OCI-M2 (cell line): ENCODE data around the gene EEFSEC.

Source experiments
- DNase-seq: peaks from one replicate; lab custom pipeline; 2025; ENCODE audit not compliant: unreplicated experiment; lab: John Stamatoyannopoulos, UW

The EEFSEC gene

DNA sequence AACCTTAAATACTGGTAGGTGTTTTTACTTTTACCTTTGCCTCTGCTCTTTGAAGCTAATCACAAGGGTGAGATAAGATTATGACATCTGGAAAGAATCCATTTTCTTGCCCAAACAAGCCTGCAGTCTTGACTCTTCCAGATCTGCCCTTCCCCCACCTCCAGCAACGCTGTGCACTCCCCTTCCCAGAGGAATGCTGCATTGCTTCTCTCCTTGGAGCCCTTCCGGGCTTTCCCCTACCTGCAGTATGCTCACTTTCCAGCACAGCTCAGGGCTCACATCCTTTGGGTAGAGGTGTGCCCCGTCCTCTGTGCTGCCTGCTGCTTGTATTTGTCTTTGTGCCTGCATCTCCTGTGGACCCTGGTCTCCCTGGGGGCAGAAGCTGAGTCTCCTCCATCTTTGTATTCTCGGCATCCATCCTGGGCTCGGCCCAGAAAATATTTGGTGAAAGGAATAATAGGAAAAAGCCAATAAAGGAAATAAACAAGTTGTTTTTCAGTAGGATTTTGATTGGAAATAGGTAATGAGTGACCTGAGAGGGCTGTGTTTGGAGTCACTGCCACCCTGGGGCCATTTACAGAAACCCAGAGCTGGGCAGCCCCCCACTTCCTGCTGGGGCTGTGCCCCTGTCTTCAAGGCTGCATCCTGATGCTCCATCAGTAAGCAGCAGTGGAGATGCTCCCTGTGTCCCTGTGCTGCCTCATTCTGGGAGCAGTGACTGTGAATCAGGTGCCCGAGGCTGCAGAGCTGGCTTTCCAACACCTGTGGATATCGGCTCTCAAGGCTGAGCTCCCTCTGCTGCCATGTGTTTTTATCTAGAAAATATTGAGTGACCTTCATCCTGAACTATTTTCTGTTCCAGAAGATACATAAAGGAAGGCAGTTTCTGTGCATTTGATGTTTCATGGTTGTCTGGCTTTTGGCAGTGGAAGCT is 117.5 kb downstream of the EEFSEC start:
- DNase-seq: no peak

DNA sequence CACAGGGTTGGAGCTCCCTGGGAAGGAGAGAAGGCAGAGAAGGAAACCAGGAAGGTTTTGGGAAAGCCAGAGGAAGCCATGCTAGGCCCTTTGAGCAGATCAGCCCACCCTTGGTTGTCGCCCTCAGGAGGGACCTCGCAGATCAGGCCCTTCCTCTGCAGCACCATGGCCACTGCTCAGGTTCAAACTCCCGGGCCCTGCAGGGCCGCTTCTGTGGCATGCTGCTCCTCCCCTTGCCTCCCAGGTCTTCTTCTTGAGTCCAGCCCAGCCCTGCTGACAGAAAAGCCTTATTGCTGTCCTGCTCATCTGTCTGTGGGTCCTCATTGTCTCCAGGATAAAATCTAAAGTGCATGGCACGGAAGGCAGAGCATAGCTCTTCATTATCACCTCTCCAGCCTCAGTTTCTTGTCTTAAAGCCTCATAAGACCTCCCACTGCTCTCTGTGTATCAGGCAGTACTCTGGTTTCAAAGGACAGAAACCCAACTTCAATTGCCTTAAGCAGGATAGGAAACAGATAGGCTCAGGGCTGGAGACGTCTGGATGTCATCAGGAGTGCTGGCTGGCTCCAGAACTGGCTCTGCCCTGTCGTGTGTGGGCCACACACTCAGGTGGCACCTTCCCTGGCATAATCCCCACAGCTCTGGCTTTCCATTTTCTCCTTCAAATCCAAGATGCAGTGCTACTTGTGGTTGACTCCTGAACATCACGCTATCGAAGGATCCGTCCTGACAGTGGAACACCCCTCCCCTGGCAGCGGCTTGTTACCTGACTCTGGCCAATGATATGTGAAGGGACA is 118.5 kb downstream of the EEFSEC start:
- DNase-seq: no peak

DNA sequence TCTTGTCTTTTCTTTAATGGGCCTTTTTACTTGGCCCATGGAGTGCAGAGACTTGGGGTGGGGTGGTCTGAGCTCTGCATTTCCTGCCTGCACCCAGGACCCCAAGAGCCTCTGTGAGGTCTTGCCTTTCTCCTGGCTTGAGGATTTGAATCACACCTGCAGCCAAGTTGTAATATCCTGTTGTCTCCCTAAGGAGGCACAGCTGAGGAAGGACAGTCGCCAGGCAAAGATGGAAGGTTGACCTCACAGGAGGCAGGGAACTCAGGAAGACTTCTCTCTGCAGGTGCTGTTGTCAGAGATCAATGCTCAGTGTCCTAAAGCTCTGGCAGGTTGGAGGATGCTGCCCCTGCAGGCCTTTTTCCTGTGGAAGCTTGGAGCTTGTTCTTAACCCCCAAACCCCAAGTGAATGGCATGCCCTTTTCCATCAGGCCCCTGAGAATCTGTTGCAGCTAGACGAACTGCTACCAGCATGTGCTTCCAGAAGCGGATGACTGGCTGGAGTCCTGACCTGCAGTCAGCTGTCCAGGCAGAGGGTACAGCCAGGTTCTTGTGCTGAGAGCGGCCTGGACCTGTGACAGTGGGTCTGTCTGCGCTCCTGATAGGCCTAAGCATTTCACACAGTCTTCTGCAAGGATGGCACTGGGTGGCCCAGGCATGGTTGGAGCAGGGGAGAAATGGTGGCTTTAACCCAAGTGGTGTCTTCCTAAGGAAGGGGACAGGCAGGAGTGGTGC is 120.0 kb downstream of the EEFSEC start:
- DNase-seq: no peak

DNA sequence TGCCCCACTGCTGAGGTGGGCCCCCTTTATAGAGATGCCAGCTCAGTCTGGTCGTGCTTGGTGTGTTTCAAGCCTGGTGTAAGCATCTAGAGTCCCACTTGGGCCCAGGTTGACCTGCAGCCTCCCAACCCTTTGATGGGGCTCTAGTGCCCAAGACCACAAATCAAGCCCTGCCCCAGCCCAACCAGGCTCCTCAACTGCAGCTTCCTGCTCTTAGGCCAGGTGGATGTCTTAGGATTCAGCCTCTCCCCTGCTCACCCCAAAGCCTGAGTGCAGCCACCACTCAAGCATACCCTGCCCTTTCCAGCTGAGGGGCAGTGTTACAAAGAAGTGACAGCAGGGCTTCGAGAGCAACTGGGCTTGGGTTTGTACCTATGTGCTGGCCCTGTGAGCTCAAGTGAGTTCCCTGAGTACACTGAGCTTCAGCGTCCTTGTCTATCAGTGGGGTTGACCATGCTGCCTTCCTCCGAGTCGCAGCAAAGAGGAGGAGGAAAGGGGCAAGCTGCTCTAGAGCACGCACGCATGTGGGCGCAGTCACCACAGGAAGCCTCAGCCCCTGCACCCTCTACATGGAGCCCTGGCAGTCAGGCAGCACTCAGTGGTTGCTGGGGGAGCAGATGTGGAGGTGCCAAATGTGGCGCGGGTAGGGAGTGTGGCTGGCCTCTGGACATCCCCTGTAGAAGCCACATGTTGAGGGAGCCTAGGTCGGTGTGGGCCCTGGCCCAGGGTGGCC is 120.7 kb downstream of the EEFSEC start:
- no peak for DNase-seq

DNA sequence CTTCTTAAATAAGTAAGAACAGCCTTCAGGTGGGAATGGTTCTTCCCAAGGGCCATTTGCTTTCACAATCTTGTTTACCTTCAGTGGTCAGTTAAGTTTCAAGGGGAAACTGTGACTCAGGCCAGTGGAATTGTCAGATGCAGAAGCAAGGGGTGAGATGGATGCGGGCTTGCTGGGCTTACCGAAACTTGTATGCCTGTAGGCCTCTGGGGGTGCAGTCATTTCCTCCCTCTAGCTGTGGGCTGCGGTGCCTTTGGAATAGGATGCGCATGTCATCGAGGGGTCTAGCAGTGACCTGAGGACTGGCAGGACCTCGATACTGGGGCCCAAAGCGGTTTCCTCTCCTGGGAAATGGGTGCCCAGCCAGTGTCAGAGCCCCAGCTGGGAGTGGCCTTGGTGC is 121.6 kb downstream of the EEFSEC start:
- no peak for DNase-seq

DNA sequence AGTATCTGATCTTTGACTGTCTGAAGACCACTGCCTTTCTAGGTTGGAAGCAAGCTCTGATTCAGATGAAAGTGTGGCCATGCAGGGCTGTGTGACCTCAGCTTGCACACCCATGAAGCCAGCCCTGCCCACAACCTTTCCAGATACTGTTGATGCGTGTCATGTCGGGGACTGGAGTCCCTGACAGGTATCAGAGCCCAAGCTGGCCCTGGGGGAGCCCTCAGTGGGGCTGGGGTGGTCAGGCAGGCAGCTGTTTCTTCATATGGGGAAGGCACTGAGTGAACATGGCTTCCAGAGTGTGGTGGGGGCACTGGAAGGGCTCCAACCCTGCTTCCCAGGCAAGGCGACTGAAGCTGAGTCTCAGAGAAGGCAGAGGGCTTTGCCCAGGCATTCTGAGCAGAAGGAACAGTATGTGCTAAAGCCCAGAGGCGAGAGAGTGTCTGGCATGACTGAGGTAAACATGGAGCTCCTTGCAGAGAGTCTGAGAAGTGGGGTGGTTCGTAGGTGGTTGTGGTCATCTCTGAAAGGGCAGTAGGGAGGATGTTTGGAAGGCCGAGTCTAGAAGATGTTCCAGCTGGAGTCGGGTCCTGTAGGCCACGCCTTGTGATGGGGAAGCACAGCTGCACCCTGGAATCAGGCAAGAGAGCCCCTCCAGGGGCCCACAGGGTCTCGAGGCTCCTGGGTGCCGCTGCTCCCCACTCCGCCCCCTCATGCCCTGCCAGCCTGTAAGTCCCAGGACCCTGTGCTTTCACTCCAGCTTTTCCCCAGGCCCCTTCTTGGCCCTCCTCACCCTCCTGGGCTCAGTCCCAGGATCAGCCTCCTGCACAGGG is 122.2 kb downstream of the EEFSEC start:
- no peak for DNase-seq

DNA sequence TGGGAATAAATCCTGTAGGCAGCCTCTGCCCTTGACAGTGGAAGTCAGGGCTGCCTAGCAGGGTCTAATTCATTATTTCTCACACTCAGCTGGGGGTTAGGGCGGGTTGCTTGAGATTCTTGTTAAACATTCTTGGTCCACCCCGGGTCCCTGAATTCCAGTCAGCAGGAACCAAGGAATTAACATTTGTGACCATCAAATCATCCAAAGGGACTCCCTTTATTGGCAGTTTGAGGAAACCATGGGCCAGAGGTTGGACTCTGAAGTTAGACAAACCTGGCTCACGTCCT is 122.8 kb downstream of the EEFSEC start:
- DNase-seq: no peak

DNA sequence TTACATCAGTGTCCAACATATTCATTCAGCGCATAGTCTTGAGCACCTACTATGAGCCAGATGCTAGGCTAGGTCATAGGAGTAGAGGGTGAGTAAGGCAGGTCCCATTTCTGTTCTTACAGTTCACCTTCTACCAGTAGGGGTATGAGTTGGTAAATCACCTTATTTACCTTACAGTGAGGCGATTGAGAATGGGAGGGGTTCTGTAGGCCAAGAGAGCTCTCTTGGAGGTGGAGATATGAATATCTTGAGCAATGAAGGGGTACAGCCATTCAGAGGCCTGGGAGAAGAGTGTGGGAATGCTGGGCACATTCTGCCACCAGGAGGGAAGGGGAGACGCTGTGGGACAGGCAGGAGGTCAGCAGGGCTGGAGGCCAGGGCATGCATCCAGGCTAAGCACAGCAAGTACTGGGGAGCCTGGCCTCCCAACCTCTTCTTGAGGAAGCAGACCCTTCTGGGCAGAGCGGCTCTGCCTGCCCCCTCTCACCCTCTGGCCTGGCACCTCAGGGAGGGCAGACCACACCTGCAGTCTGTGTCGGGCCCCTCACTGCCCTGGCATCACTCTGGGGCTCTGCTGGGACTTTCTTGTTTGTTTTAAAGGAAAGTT is 123.4 kb downstream of the EEFSEC start:
- DNase-seq: no peak

DNA sequence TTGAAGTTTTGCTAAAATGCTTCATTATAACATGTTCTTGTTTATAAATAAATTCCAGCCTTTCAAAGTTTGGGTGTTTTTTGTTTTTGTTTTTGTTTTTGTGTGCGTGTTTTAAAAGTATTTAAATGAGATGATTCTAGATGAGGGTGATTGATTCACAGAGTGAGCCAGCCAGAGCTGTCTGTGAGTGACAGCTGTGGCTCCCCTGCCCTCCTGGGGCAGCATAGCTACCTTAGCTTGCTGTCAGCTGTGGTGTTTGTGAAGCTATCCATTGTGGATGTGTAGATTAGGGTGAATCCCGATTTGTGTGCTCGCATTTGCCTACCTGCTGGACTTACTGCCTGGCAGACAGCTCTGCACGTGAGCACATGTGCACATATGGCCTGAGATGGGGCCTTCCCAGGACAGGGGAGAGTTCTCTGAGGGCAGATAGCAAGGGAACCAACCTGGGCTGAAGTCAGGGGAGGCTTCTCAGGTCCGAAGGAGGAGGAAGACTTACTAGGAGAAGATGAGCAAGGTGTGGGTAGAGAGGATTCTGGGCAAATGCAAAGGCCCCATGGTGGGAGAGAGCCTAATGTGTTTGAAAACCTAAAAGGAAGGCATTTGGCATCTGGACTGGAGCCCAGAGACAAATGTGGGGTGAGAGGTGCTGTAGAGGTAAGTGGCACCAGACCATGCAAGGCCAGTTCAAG is 124.2 kb downstream of the EEFSEC start:
- DNase-seq: no peak

DNA sequence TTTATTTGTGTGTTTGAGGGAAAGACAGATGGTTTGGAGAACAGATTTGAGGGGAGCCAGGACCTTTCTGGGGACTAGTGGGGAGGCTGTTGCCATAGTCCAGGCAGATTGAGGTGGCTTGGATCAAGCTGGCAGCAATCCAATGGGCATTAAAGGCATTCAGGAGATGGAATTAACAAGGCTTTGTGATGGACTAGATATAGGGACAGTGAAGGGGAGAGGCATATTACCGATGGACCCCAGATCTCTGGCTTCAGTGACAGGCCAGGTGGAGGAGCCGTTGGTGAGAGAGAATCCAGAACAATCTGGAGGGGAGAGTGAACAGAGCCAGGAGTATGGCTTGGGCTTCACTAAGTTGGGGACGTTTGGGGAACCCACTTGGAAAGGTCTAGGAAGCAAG is 124.8 kb downstream of the EEFSEC start:
- DNase-seq: no peak

DNA sequence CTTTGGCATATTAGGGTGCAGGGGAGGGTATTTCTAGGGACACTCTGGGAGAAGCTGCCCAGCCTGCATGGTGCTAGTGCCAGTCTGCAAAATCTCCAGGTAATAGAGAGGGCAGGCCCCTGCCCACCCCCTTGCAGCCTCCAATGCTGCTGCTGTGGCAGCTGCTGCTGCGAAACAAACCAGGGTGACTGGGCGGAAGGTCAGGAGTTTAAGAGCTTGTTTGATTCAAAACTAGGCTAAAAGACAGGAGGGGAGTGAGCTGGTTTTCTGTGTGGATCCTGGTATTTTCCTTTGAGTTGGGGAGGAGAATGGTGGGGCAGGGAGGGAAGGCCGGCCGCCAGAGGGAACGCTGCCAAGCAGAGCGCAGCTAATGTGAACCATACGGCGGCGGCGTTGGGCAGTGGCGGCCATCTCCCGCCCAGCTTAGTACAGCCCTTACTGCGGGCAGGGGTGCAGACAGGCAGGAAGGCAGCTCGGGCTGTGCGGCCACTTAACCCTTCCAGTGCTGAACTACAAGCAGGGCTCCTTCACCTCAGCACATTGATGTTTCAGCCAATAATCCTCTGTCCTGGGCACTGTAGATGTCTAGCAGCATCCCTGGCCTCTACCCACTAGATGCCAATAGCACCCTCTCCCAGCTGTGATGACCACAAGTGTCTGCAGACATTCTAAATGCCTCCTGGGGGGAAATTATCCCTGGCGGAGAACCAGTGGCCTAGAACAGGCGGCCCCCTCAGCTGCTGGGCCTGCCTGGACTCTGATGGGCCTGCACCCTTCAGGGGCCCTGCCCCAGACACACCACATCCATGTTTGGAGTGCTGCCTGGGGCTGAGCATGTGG is 125.7 kb downstream of the EEFSEC start:
- DNase-seq: no peak

DNA sequence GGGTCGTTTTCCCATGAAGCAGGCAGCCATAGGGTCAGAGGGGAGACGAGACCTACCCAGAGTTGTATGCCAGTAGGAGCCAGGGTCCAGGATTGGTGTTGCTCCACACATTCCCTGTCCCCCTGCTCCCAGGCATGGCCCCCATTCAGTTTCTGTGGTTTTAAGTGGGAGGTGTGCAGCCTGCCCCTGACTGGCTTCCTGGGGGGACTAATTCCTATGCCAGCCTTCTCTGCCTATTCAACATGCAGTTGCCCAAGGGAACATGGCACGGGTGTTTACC is 126.3 kb downstream of the EEFSEC start:
- DNase-seq: no peak

DNA sequence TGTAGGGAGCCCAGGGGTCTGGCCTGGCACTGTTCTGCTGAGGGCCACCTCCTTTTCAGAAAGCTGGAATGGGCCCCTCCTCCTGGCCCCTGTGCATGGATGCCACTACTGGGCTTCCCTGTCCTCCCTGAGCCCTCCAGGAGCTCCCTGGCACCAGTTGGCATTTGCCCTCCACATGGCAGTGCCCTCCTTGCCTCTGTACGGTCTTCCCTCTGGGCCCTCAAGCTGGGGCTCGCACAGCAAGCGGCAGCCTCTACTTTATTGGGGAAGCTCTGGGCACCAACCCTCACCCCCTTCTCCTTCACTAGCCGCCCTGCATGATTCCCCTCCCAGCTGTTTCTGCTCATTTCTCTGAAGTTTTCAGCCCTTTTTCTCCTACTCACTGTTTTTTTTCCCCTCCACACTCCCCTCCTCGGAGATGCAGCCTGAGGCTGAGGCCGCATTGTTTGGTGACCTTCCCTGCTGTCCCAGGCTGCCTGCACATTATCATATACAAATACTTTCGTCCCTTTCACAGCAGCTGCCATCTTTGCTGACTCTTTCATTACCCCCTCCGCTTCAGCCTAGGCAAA is 127.3 kb downstream of the EEFSEC start:
- no peak for DNase-seq

DNA sequence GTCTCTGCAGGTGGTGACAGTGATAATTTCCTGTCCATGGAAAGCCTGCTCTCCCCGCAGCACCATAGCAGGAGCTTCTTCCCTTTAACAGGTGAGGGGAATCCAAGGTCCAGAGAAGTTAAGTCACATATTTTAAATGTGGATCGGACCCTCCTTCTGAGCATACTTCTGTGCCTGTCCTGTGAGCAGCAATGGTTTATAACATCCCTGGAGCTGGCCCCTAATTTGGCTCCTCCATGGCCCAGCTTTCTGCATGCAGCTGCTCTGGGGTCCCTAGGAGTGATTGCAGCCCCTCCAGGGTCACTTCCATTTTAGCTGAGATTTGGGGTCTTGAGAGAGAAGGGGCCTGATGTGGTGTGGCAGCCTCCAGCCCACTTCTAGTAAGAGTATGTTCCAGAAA is 127.8 kb downstream of the EEFSEC start:
- DNase-seq: no peak

DNA sequence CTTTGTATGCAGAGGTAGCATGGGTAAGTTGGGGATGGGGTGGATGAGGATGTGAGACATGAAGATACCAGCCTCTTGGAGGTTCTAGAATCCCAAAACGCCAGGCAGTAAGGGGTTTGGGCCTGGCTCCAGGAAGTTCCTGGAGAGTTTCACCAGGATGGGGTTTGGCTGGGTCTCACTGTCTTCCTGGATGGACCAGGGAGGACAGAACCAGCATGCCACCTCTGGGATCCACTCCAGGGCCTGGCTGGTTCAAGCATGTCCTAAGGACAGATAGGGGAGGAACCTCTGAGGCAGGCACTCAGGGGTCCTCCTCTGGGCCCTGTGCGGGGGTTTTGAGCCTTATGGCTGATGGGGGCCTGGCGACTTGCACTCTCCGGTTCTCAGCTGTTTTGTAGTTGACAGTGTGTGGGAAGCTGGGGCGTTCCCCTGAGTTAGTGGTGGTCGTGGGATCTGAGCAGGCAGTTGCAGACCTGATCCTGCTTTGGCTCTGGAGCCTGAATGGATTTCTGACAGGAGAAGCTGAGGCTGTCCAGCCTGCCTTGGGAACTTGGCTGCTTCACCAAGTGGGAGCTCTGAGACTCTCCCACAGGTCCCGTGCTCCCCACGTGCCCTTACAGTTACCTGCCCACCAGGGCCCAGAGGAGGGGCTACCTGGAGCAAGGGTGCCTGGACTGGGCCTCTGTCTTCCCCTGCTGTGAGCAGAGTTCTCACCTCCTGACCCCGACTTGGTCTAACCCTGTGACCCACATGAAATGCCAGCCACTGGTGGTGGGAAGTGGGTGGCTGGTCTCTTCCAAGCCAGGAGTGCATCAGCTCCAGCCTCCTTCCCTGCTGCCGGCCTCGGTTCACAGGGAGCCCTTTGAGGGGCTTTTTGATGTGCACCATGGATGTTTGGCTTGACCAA is 128.4 kb downstream of the EEFSEC start:
- no peak for DNase-seq

DNA sequence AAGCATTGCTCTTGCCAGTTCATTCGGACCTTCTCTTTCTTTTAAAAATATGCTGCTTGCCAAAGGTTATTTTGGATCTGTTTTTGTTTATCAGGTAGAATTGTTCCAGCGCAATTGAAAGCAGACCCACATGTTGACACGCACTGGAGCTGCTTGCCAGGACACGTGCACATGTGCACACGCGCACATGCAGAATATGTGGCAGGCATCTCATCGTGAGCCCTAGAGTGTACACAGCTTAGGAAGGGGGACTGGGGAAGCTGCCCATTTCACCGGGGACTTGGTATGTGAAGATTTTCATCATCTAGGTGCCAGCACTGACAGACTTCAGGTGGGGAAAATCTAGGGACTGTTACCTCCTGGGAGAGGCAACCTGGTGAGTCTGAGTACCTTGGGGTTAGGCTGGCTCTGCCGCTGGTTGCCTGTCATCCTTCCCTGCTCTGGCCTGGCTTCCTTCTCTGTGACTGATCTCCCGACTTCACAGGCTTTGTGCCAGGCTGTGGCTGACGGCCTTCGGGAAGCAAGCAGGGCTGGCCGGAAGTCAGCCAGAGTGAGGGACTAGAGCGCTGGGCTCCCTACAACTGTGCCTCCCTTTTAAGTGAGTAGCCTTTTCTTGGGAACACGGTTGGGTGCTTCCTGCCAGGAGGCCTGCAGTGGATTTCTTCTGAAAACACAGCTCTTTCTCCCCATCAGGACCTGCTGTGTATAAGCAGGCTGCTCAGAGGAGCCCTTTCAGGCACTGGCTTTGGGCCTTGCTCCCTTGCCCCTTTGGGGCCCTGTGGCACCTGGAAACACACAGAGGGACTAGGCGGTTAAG is 129.3 kb downstream of the EEFSEC start:
- no peak for DNase-seq
